IMR-90 (cell line): ENCODE data around the gene GAPVD1. TPM values are rescaled to one million over a fixed set of nuclear protein-coding genes. Genes with fewer than 3 reads are reported as not detected.
A peak's percentile ranks its signal among the peaks of the same experiment; 100 is the strongest.

Experiments
- ATAC-seq: fragments of 200-7000 bp; cut with Tn5 transposase; 2 replicates; pipeline ENCODE4 v1.9.1; 2020; ENCODE audit warnings: low read depth, mild to moderate bottlenecking, moderate library complexity
- BruUV-seq: library from RNA; stranded (reverse); fragments of 400-500 nt; replicated peaks from 2 replicates; lab custom pipeline; 2021; lab: Mats Ljungman, UMichigan
- CTCF ChIA-PET: fragments of 300-600 bp; formaldehyde crosslinking; extraction: SDS; loops from one replicate; lab custom pipeline; 2021; ENCODE audit warnings: antibody characterized with exemption; lab: Yijun Ruan, JAX
- POLR2A ChIA-PET: fragments of 300-600 bp; sonication (Branson Sonifier 250); formaldehyde crosslinking; loops from one replicate; lab custom pipeline; 2022; ENCODE audit warnings: antibody characterized with exemption; ENCODE audit not compliant: unreplicated experiment; lab: Charles Lee
- DNase-seq: peaks from one replicate; pipeline ENCODE4 v3.0.0; 2013
- H2AFZ ChIP-seq: replicated peaks from 2 replicates; pipeline ENCODE3; 2013; ENCODE audit warnings: low read length, mild to moderate bottlenecking; ENCODE audit not compliant: poor library complexity
- H2AK5ac ChIP-seq: 2 replicates; pipeline ENCODE4 v1.6.1; 2013; ENCODE audit warnings: low read depth, low read length, inconsistent platforms
- H2AK9ac ChIP-seq: replicated peaks from 2 replicates; pipeline ENCODE3; 2013; ENCODE audit warnings: mild to moderate bottlenecking, low read depth, low read length, moderate library complexity; ENCODE audit not compliant: poor library complexity
- H2BK120ac ChIP-seq: 2 replicates; pipeline ENCODE4 v1.6.1; 2013; ENCODE audit warnings: low read depth, low read length, inconsistent platforms
- H2BK15ac ChIP-seq: 3 replicates; pipeline ENCODE4 v1.6.1; 2013; ENCODE audit warnings: low read depth, low read length, inconsistent platforms
- H2BK20ac ChIP-seq: 2 replicates; pipeline ENCODE4 v1.6.1; 2013; ENCODE audit warnings: low read depth, mild to moderate bottlenecking, inconsistent platforms, low read length, moderate library complexity
- H2BK5ac ChIP-seq: 2 replicates; pipeline ENCODE4 v1.6.1; 2013; ENCODE audit warnings: mild to moderate bottlenecking, low read depth, low read length, inconsistent platforms; ENCODE audit not compliant: poor library complexity, severe bottlenecking
- H3K14ac ChIP-seq: replicated peaks from 2 replicates; pipeline ENCODE4 v1.6.1; 2013; ENCODE audit warnings: low read depth, low read length, inconsistent platforms
- H3K18ac ChIP-seq: 2 replicates; pipeline ENCODE4 v1.6.1; 2013; ENCODE audit warnings: low read depth, low read length, control low read depth
- H3K23ac ChIP-seq: 2 replicates; pipeline ENCODE4 v1.6.1; 2013; ENCODE audit warnings: low read depth, low read length, inconsistent platforms
- H3K27ac ChIP-seq: 2 replicates; pipeline ENCODE4 v1.5.1; 2013; ENCODE audit warnings: mild to moderate bottlenecking, control low read depth, low read length; ENCODE audit not compliant: insufficient read depth
- H3K27me3 ChIP-seq: 2 replicates; pipeline ENCODE4 v1.6.1; 2013; ENCODE audit warnings: low read length; ENCODE audit not compliant: control insufficient read depth, insufficient read depth
- H3K36me3 ChIP-seq: 2 replicates; pipeline ENCODE4 v1.6.1; 2013; ENCODE audit warnings: low read length, mixed read lengths; ENCODE audit not compliant: control insufficient read depth, insufficient read depth
- H3K4ac ChIP-seq: 2 replicates; pipeline ENCODE4 v1.6.1; 2013; ENCODE audit warnings: low read depth, low read length, inconsistent platforms
- H3K4me1 ChIP-seq: 2 replicates; pipeline ENCODE4 v1.6.1; 2013; ENCODE audit warnings: low read length, mixed read lengths; ENCODE audit not compliant: control insufficient read depth, insufficient read depth
- H3K4me2 ChIP-seq: 2 replicates; pipeline ENCODE4 v1.6.1; 2013; ENCODE audit warnings: low read depth, mild to moderate bottlenecking, control low read depth, low read length, moderate library complexity
- H3K4me3 ChIP-seq: 2 replicates; pipeline ENCODE4 v1.5.1; 2013; ENCODE audit warnings: low read depth, mild to moderate bottlenecking, control low read depth, low read length, moderate library complexity; ENCODE audit not compliant: insufficient read depth
- H3K56ac ChIP-seq: 2 replicates; pipeline ENCODE4 v1.6.1; 2013; ENCODE audit warnings: low read length, inconsistent platforms; ENCODE audit not compliant: insufficient read depth; ENCODE audit errors: extremely low read depth
- H3K79me1 ChIP-seq, 2 experiments: 2 replicates each; pipeline ENCODE4 v1.6.1; 2013; ENCODE audit warnings: low read length in 2 of 2, inconsistent platforms in 1 of 2, low read depth in 1 of 2
- H3K9ac ChIP-seq: 2 replicates; pipeline ENCODE4 v1.6.1; 2013; ENCODE audit warnings: low read depth, low read length, control low read depth
- H3K9me1 ChIP-seq: 2 replicates; pipeline ENCODE4 v1.6.1; 2013; ENCODE audit warnings: low read length, inconsistent platforms; ENCODE audit not compliant: insufficient read depth
- H3K9me3 ChIP-seq: 2 replicates; pipeline ENCODE4 v1.6.1; 2013; ENCODE audit warnings: low read length; ENCODE audit not compliant: control insufficient read depth, insufficient read depth
- H4K20me1 ChIP-seq: 2 replicates; pipeline ENCODE4 v1.6.1; 2013; ENCODE audit warnings: low read length, inconsistent platforms; ENCODE audit not compliant: insufficient read depth
- H4K5ac ChIP-seq: 2 replicates; pipeline ENCODE4 v1.6.1; 2013; ENCODE audit warnings: mild to moderate bottlenecking, low read depth, low read length, control low read depth
- H4K8ac ChIP-seq, 2 experiments: 2 replicates each; pipeline ENCODE4 v1.6.1; 2013; ENCODE audit warnings: low read depth in 2 of 2, low read length in 2 of 2, control low read depth in 1 of 2, inconsistent platforms in 1 of 2
- H4K91ac ChIP-seq: 2 replicates; pipeline ENCODE4 v1.6.1; 2013; ENCODE audit warnings: low read depth, low read length, inconsistent platforms; ENCODE audit not compliant: insufficient read depth
- BHLHE40 ChIP-seq: fragments of 150-350 bp; IDR thresholded peaks from 2 replicates; pipeline ENCODE4 v1.6.1; 2016; ENCODE audit warnings: mild to moderate bottlenecking, low read depth, low read length
- CEBPB ChIP-seq: IDR thresholded peaks from 2 replicates; pipeline ENCODE4 v1.6.1; 2012; ENCODE audit warnings: low read depth, low read length, improper control_type of control experiment
- CHD1 ChIP-seq: IDR thresholded peaks from 2 replicates; pipeline ENCODE4 v1.6.1; 2012; ENCODE audit warnings: low read depth, low read length, improper control_type of control experiment
- FOS ChIP-seq: fragments of 150-350 bp; IDR thresholded peaks from 2 replicates; pipeline ENCODE4 v1.6.1; 2016; ENCODE audit warnings: low read depth, low read length
- MAZ ChIP-seq: IDR thresholded peaks from 2 replicates; pipeline ENCODE4 v1.6.1; 2012; ENCODE audit warnings: low read depth, mild to moderate bottlenecking, low read length, improper control_type of control experiment, moderate library complexity, borderline replicate concordance
- MXI1 ChIP-seq: IDR thresholded peaks from 2 replicates; pipeline ENCODE4 v1.6.1; 2012; ENCODE audit warnings: low read depth, mild to moderate bottlenecking, low read length, moderate library complexity, borderline replicate concordance
- NFE2L2 ChIP-seq: fragments of 150-350 bp; IDR thresholded peaks from 2 replicates; pipeline ENCODE4 v1.6.1; 2016; ENCODE audit warnings: low read depth, mild to moderate bottlenecking, low read length
- POLR2A ChIP-seq: IDR thresholded peaks from 2 replicates; pipeline ENCODE4 v1.6.1; 2012; ENCODE audit warnings: mild to moderate bottlenecking, low read depth, low read length
- RAD21 ChIP-seq: IDR thresholded peaks from 2 replicates; pipeline ENCODE4 v1.6.1; 2012; ENCODE audit warnings: low read length, improper control_type of control experiment
- RFX5 ChIP-seq: IDR thresholded peaks from 2 replicates; pipeline ENCODE4 v1.8.0; 2012; ENCODE audit warnings: low read depth, mild to moderate bottlenecking, low read length, moderate library complexity
- SMC3 ChIP-seq: fragments of 150-350 bp; IDR thresholded peaks from 2 replicates; pipeline ENCODE4 v1.6.1; 2016; ENCODE audit warnings: low read depth, mild to moderate bottlenecking, antibody characterized with exemption, low read length, moderate library complexity
- WGBS, 2 experiments: methylation state at CpG; one replicate each; pipeline versions ENCODE4 v1.1.5 to v1.1.7; 2013; ENCODE audit warnings: missing lambda C conversion rate in 2 of 2; ENCODE audit not compliant: insufficient read length in 1 of 2; ENCODE audit errors: extremely low coverage in 2 of 2; 5-methylcytosine and 5-hydroxymethylcytosine counted together
- dilution Hi-C: fragments of 300-500 bp; cut with HindIII; formaldehyde crosslinking; loops from one replicate; pipeline ENCODE4 v1.14.3; 2018; ENCODE audit warnings: low sequenced_read_pairs; ENCODE audit not compliant: unreplicated experiment
- in situ Hi-C: fragments of 300-500 bp; cut with MboI; formaldehyde crosslinking; loops from 3 replicates; pipeline ENCODE4 v1.14.3; 2019; ENCODE audit warnings: low sequenced_read_pairs, inconsistent platforms, mixed read lengths
- intact Hi-C: fragments of 100-400 bp; cut with micrococcal nuclease; formaldehyde crosslinking; loops from 2 replicates; pipeline ENCODE4 v1.10.0; 2022
- polyA plus RNA-seq, 3 experiments: library from polyadenylated mRNA; depleted of rRNA; stranded (reverse); fragments of >200 nt; gene quantifications; 2 replicates each; pipeline ENCODE4 v1.2.3, GENCODE V29; 2012; ENCODE audit warnings: low replicate concordance in 1 of 3
- total RNA-seq: library from RNA; depleted of rRNA; stranded (reverse); fragments of >200 nt; gene quantifications from 2 replicates; pipeline ENCODE4 v1.2.3, GENCODE V29; 2012
- TF ChIP-seq, protein P1 (sequence below): fragments of 150-350 bp; IDR thresholded peaks from 2 replicates; pipeline ENCODE4 v1.6.1; 2016; ENCODE audit warnings: low read depth, mild to moderate bottlenecking, low read length, moderate library complexity, borderline replicate concordance
- TF ChIP-seq, protein P2 (sequence below): fragments of 150-350 bp; IDR thresholded peaks from 2 replicates; pipeline ENCODE4 v1.6.1; 2017; ENCODE audit warnings: mild to moderate bottlenecking, antibody characterized with exemption, low read length, low read depth
- TF ChIP-seq, protein P3 (sequence below): conservative IDR thresholded peaks from 2 replicates; pipeline ENCODE4 v1.5.1; 2012; ENCODE audit warnings: mild to moderate bottlenecking, low read depth, low read length, improper control_type of control experiment

The GAPVD1 gene
- total and polyA plus RNA-seq, 2 of the 4 experiments (the other 2 are of a cell fraction): 13.8 to 50.9 TPM

DNA sequence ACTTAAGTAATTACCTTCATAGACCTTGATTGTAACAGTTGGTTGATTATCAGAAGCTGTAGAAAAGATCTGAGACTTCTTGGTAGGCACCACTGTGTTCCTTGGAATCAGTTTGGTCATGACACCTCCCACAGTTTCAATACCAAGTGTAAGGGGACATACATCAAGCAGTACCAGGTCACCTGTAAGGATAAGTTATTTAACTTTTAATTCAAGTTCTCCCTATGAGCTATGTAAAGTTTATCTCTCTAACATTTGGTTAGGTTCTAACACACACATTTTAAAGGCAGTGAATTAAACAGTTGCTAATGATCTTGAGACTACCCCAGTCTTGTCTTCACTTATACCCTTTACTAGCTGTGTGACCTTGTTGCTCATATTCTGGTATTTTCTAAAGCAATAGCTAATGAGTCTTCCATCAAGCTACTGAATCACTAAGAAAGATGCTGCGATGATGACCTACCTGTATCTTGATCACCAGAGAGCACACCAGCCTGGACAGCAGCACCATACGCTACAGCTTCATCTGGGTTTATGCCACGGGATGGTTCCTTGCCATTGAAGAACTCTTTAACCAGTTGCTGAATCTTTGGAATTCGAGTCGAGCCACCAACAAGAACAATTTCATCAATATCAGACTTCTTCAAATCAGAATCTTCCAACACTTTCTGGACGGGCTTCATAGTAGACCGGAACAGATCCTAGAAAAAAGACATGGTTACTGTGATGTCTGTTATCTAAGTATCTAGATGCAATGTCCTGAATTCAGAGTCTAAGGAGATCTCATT is 23.3 kb upstream of the GAPVD1 start:
- Histone ChIP-seq H3K9ac (no peak overlapping the region; the same call in 1 of the 2 replicates), H2BK15ac (no peak overlapping the region), H3K4me2 (peak overlapping the region; percentile 54), H3K23ac (peak overlapping the region; percentile 39; the same call in 1 of the 2 replicates), H2AK9ac (no peak overlapping the region), H4K91ac (no peak overlapping the region), H2BK5ac (no peak overlapping the region), H3K9me3 (no peaks in the 10 kb centered on the region), H3K27ac (no peak overlapping the region), H3K4me1 (peaks cover 6% of the 10 kb centered on the region), H4K5ac (no peak overlapping the region), H3K56ac (no peak overlapping the region), H3K79me1 (peaks cover 8 to 42% of the 10 kb centered on the region in 2 experiments), H2BK20ac (no peak overlapping the region), H3K9me1 (no peaks in the 10 kb centered on the region), H4K20me1 (peaks cover 71% of the 10 kb centered on the region), H2AFZ (no peak overlapping the region), H4K8ac (no peak overlapping the region), H2BK120ac (no peak overlapping the region), H2AK5ac (no peak overlapping the region), H3K14ac (no peak overlapping the region; the same call in 1 of the 2 replicates), H3K4me3 (no peak overlapping the region), H3K4ac (no peak overlapping the region), H3K18ac (no peak overlapping the region), H3K36me3 (peaks cover 35% of the 10 kb centered on the region), H3K27me3 (no peaks in the 10 kb centered on the region)
- in situ Hi-C loops: no loop called here
- ATAC-seq (no peak), DNase-seq (no peak)
- ChIA-PET POLR2A (interaction anchor here (0.7 kb wide), 1 partner anchor 12 kb away, joined by 4 read pairs; no protein-coding TSS in a partner anchor), CTCF (interaction anchor here (0.6 kb wide), 1 partner anchor 12 kb away, joined by 4 read pairs; no protein-coding TSS in a partner anchor)
- WGBS, 2 experiments: 90% methylated on average over 3 of the region's 7 CpGs; no CpG with 5 or more reads in 1 of the 2 experiments
- intact Hi-C loops: no loop called here
- no TSS peak for BruUV-seq
- dilution Hi-C loops: no loop called here
- no peak for TF ChIP-seq BHLHE40
- no peak for TF ChIP-seq MXI1
- TF ChIP-seq CEBPB: no peak
- no peak for TF ChIP-seq RFX5
- no peak; the same call in 1 of the 2 replicates for TF ChIP-seq POLR2A
- no peak for TF ChIP-seq RAD21
- TF ChIP-seq, protein P1, sequence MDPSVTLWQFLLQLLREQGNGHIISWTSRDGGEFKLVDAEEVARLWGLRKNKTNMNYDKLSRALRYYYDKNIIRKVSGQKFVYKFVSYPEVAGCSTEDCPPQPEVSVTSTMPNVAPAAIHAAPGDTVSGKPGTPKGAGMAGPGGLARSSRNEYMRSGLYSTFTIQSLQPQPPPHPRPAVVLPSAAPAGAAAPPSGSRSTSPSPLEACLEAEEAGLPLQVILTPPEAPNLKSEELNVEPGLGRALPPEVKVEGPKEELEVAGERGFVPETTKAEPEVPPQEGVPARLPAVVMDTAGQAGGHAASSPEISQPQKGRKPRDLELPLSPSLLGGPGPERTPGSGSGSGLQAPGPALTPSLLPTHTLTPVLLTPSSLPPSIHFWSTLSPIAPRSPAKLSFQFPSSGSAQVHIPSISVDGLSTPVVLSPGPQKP: no peak
- no peak for TF ChIP-seq CHD1
- TF ChIP-seq MAZ: no peak
- no peak for TF ChIP-seq SMC3
- TF ChIP-seq NFE2L2: no peak
- TF ChIP-seq, protein P2, sequence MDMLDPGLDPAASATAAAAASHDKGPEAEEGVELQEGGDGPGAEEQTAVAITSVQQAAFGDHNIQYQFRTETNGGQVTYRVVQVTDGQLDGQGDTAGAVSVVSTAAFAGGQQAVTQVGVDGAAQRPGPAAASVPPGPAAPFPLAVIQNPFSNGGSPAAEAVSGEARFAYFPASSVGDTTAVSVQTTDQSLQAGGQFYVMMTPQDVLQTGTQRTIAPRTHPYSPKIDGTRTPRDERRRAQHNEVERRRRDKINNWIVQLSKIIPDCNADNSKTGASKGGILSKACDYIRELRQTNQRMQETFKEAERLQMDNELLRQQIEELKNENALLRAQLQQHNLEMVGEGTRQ: no peak
- no peak for TF ChIP-seq FOS
- TF ChIP-seq, protein P3, sequence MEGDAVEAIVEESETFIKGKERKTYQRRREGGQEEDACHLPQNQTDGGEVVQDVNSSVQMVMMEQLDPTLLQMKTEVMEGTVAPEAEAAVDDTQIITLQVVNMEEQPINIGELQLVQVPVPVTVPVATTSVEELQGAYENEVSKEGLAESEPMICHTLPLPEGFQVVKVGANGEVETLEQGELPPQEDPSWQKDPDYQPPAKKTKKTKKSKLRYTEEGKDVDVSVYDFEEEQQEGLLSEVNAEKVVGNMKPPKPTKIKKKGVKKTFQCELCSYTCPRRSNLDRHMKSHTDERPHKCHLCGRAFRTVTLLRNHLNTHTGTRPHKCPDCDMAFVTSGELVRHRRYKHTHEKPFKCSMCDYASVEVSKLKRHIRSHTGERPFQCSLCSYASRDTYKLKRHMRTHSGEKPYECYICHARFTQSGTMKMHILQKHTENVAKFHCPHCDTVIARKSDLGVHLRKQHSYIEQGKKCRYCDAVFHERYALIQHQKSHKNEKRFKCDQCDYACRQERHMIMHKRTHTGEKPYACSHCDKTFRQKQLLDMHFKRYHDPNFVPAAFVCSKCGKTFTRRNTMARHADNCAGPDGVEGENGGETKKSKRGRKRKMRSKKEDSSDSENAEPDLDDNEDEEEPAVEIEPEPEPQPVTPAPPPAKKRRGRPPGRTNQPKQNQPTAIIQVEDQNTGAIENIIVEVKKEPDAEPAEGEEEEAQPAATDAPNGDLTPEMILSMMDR: no peak
